Measurements from ENCODE around the gene GRSF1. TPM values are rescaled to one million over a fixed set of nuclear protein-coding genes. Genes with fewer than 3 reads are reported as not detected.

GRSF1 gene
- total and polyA plus RNA-seq, 7 donors, result 46.5 to 87.4 (median 62.1) TPM

GRCh38 chr4:70831293-70831692 lies 8.4 kb downstream of the GRSF1 start:
- Histone ChIP-seq H3K4me3 (no peak overlapping the region), H3K9me3 (no peaks in the 10 kb centered on the region), H3K36me3 (peaks cover 9 to 94% (median 41%) of the 10 kb centered on the region in 4 donors), H3K4me1 (peaks cover 0 to 7% (median 3%) of the 10 kb centered on the region in 4 donors), H3K27me3 (no peaks in the 10 kb centered on the region), H3K27ac (no peak overlapping the region)
- WGBS, 2 donors, result 95 to 96% methylated on average over 4 of the region's 4 CpGs
- TF ChIP-seq EP300 (IDR thresholded peaks at IDR 0.05), result no peak
- no peak for TF ChIP-seq CTCF (IDR thresholded peaks at IDR 0.05)
- no peak for TF ChIP-seq POLR2AphosphoS5 (IDR thresholded peaks at IDR 0.05)
- no peak for DNase-seq
- intact Hi-C loops (cut with DNase I), result no loop called here

- no peaks in the 10 kb centered on the region for H3K9me3 ChIP-seq
- TF ChIP-seq POLR2AphosphoS5 (IDR thresholded peaks at IDR 0.05) (no peak), CTCF (IDR thresholded peaks at IDR 0.05) (no peak), POLR2A (IDR thresholded peaks at IDR 0.05) (no peak), EP300 (IDR thresholded peaks at IDR 0.05) (no peak)
- no peak for DNase-seq
- no peaks in the 10 kb centered on the region for H3K27me3 ChIP-seq
- intact Hi-C loops (cut with DNase I), result no loop called here
- no peaks in the 10 kb centered on the region for H3K4me1 ChIP-seq
- 91 to 97% methylated on average over 9 of the region's 9 CpGs for WGBS, 2 donors
- no peak overlapping the region for H3K27ac ChIP-seq
- H3K4me3 ChIP-seq, result no peak overlapping the region
- H3K36me3 ChIP-seq, result peaks cover 18 to 96% (median 53%) of the 10 kb centered on the region in 4 donors
These were observed 9.6 kb downstream of the GRSF1 start for GRCh38 chr4:70830054-70830453.

- H3K9me3 ChIP-seq, result no peaks in the 10 kb centered on the region
- intact Hi-C loops (cut with DNase I), result no loop called here
- no peak for DNase-seq
- H3K4me3 ChIP-seq, result no peak overlapping the region
- no peaks in the 10 kb centered on the region for H3K4me1 ChIP-seq
- no peaks in the 10 kb centered on the region for H3K27me3 ChIP-seq
- 95 to 97% methylated on average over 1 of the region's 1 CpG for WGBS, 2 donors
- H3K27ac ChIP-seq, result no peak overlapping the region
- TF ChIP-seq EP300 (IDR thresholded peaks at IDR 0.05), result no peak
- TF ChIP-seq POLR2A (IDR thresholded peaks at IDR 0.05), result no peak
- no peak for TF ChIP-seq POLR2AphosphoS5 (IDR thresholded peaks at IDR 0.05)
- TF ChIP-seq CTCF (IDR thresholded peaks at IDR 0.05), result no peak
- peaks cover 13 to 96% (median 58%) of the 10 kb centered on the region in 4 donors for H3K36me3 ChIP-seq
These were observed 10.2 kb downstream of the GRSF1 start for GRCh38 chr4:70829492-70829891.

GRCh38 chr4:70829015-70829414 lies 10.7 kb downstream of the GRSF1 start:
- Histone ChIP-seq H3K27me3 (no peaks in the 10 kb centered on the region), H3K9me3 (no peaks in the 10 kb centered on the region), H3K4me1 (no peaks in the 10 kb centered on the region), H3K4me3 (no peak overlapping the region), H3K27ac (no peak overlapping the region), H3K36me3 (peaks cover 10 to 96% (median 63%) of the 10 kb centered on the region in 4 donors)
- DNase-seq, result no peak
- 48 to 86% methylated on average over 3 of the region's 3 CpGs for WGBS, 2 donors
- TF ChIP-seq EP300 (IDR thresholded peaks at IDR 0.05), result no peak
- TF ChIP-seq POLR2AphosphoS5 (IDR thresholded peaks at IDR 0.05), result no peak
- TF ChIP-seq CTCF (IDR thresholded peaks at IDR 0.05), result no peak
- TF ChIP-seq POLR2A (IDR thresholded peaks at IDR 0.05), result no peak
- intact Hi-C loops (cut with DNase I), result no loop called here

GRCh38 chr4:70818921-70819320 lies 20.8 kb downstream of the GRSF1 start:
- H3K27ac ChIP-seq, result no peak overlapping the region
- no peak for DNase-seq
- H3K27me3 ChIP-seq, result no peaks in the 10 kb centered on the region
- no peaks in the 10 kb centered on the region for H3K9me3 ChIP-seq
- no peaks in the 10 kb centered on the region for H3K4me1 ChIP-seq
- intact Hi-C loops (cut with DNase I), result no loop called here
- no peak for TF ChIP-seq POLR2A (IDR thresholded peaks at IDR 0.05)
- no peak for TF ChIP-seq EP300 (IDR thresholded peaks at IDR 0.05)
- TF ChIP-seq CTCF (IDR thresholded peaks at IDR 0.05), result no peak
- no peak for TF ChIP-seq POLR2AphosphoS5 (IDR thresholded peaks at IDR 0.05)
- no peak overlapping the region for H3K4me3 ChIP-seq
- H3K36me3 ChIP-seq, result peaks cover 6 to 59% (median 33%) of the 10 kb centered on the region in 4 donors
- 90 to 97% methylated on average over 3 of the region's 3 CpGs for WGBS, 2 donors

All from sigmoid colon (tissue), 7 donors.